ENCODE results near the gene PAWR.

DNA sequence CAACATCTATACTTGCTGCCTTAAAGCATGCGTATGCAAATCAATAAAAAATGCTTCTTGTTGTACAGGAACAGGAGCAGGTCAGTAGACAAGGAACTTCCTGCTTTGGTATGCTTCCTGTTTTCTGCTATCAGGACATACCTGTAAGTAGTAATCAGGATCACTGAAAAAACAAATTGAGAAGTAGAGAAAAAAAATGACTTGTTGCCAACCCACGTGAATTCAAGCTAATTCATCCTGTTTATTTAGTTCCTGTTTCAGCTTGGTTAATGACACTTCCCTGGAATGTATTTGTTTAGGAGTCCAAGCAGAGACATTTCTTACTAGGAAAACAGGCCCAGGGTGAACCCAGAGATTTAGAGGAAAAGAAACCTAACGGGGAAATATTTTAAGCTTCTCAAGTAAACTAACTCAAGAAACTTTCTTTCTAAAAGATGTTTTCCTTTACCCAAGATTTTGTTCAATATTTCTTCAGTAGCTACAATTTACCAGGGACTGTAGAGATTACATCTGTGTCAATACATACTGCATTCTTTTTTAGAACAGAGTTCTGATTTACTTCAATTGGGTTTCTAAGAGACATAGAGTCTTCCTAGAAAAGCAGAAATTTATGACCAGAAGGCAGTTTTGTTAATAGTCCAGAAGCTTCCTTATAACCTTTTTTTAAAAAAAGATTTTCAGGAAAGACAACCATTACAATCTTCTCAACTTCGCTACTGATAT is 124.2 kb downstream of the PAWR start:
- no peak for TF ChIP-seq CHD2 (IDR thresholded peaks at IDR 0.05; ENCODE audit: low read length, partially characterized antibody)
- TF ChIP-seq MAFK (IDR thresholded peaks at IDR 0.05; ENCODE audit: partially characterized antibody) = no peak
- TF ChIP-seq, protein P1, sequence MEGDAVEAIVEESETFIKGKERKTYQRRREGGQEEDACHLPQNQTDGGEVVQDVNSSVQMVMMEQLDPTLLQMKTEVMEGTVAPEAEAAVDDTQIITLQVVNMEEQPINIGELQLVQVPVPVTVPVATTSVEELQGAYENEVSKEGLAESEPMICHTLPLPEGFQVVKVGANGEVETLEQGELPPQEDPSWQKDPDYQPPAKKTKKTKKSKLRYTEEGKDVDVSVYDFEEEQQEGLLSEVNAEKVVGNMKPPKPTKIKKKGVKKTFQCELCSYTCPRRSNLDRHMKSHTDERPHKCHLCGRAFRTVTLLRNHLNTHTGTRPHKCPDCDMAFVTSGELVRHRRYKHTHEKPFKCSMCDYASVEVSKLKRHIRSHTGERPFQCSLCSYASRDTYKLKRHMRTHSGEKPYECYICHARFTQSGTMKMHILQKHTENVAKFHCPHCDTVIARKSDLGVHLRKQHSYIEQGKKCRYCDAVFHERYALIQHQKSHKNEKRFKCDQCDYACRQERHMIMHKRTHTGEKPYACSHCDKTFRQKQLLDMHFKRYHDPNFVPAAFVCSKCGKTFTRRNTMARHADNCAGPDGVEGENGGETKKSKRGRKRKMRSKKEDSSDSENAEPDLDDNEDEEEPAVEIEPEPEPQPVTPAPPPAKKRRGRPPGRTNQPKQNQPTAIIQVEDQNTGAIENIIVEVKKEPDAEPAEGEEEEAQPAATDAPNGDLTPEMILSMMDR (IDR thresholded peaks at IDR 0.05) = no peak
- no peak for TF ChIP-seq EP300 (IDR thresholded peaks at IDR 0.05)
- TF ChIP-seq POLR2A (IDR thresholded peaks at IDR 0.05; ENCODE audit: low read length) = no peak
- TF ChIP-seq HDAC2 (IDR thresholded peaks at IDR 0.05) = no peak
- TF ChIP-seq RAD21 (conservative IDR thresholded peaks at IDR 0.05 in 1 of 2, IDR thresholded peaks at IDR 0.05 in 1 of 2) = no peak
- no peak for TF ChIP-seq MYC (IDR thresholded peaks at IDR 0.05; ENCODE audit: borderline replicate concordance, low read length)
- TF ChIP-seq RNF2 (IDR thresholded peaks at IDR 0.05; ENCODE audit: borderline replicate concordance, low read depth) = no peak
